ENCODE data around the gene WWOX. TPM values are rescaled to one million over a fixed set of nuclear protein-coding genes. Genes with fewer than 3 reads are reported as not detected.

WWOX gene
- total and polyA plus RNA-seq, 2 experiments from 2014 or later: 17.0 to 39.8 TPM

DNA sequence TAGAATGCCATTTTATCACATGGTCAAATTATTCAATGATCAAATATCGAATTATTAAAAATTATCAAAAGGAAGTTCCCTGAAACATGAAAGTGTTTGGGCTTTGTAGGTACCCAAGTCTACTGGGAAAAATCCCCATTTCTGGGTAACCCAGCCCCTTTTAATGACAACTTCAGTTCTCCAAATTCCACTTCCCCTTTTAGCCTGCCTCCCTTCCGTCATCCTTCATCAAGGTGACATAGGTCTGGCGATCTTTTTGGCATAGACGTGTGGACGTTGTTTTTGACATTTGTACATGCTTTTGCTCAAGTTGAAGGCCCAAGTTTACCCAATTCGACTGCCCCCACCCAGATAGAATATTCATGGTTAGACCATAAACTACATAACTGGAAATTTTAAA, 840.1 kb downstream of the WWOX start:
- Histone ChIP-seq H4K20me1 (ENCODE audit: insufficient read depth, poor library complexity, severe bottlenecking) (no peaks in the 10 kb centered on the region), H3K4me2 (no peak overlapping the region), H3K27me3 (no peaks in the 10 kb centered on the region), H3K9me3 (ENCODE audit: low read depth) (no peaks in the 10 kb centered on the region), H3K36me3 (replicated peaks; ENCODE audit: insufficient read depth, low read depth) (no peaks in the 10 kb centered on the region), H3K4me1 (ENCODE audit: insufficient read depth) (no peaks in the 10 kb centered on the region), H2AFZ (no peak overlapping the region), H3K27ac (no peak overlapping the region), H3K9me2 (replicated peaks; ENCODE audit: insufficient read depth) (no peaks in the 10 kb centered on the region), H3K79me2 (no peaks in the 10 kb centered on the region), H3K4me3 (no peak overlapping the region)
- 85% methylated on average over 6 of the region's 6 CpGs for WGBS (ENCODE audit: low lambda C conversion rate, missing lambda C conversion rate)
- TF ChIP-seq, protein P1, sequence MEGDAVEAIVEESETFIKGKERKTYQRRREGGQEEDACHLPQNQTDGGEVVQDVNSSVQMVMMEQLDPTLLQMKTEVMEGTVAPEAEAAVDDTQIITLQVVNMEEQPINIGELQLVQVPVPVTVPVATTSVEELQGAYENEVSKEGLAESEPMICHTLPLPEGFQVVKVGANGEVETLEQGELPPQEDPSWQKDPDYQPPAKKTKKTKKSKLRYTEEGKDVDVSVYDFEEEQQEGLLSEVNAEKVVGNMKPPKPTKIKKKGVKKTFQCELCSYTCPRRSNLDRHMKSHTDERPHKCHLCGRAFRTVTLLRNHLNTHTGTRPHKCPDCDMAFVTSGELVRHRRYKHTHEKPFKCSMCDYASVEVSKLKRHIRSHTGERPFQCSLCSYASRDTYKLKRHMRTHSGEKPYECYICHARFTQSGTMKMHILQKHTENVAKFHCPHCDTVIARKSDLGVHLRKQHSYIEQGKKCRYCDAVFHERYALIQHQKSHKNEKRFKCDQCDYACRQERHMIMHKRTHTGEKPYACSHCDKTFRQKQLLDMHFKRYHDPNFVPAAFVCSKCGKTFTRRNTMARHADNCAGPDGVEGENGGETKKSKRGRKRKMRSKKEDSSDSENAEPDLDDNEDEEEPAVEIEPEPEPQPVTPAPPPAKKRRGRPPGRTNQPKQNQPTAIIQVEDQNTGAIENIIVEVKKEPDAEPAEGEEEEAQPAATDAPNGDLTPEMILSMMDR (IDR thresholded peaks at IDR 0.05; ENCODE audit: poor library complexity): no peak
- TF ChIP-seq EZH2phosphoT487 (IDR thresholded peaks at IDR 0.05; ENCODE audit: low read depth, severe bottlenecking, unreplicated experiment) (no peak), EZH2 (IDR thresholded peaks at IDR 0.05; ENCODE audit: borderline replicate concordance) (no peak)
- no peak for DNase-seq (ENCODE audit: low spot score)

DNA sequence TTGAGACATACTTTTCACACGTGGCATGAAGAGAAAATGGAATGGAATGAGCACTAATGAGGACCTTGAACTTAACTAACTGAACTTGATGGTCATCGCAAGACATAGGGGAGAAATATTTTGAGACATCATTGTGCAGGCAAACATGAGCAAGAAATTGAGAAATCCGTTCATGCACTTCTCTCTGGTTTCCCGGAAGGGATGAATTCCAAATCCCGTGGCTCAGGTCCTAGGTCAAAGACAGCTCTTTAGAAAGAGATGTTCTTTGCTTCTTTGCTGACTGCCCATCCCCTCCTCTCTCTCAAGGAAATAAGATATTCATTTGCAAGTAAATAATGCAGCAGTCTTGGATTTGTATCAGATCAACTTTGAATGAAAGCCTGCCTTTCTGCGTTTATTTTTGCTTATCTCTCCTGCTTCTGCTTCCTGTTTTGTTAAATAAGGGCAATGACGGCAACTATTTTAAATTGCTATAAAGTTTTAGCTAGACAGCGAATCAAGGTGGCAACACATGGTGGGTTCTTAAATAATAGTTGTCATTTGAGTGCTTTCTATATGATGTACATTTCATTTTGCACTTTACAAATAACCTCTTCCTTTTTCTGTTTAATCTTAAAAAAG, 843.3 kb downstream of the WWOX start:
- Histone ChIP-seq H3K9me3 (ENCODE audit: low read depth) (no peaks in the 10 kb centered on the region), H3K9me2 (replicated peaks; ENCODE audit: insufficient read depth) (no peaks in the 10 kb centered on the region), H3K4me2 (no peak overlapping the region), H3K27me3 (no peaks in the 10 kb centered on the region), H3K79me2 (no peaks in the 10 kb centered on the region), H3K36me3 (replicated peaks; ENCODE audit: insufficient read depth, low read depth) (no peaks in the 10 kb centered on the region), H4K20me1 (ENCODE audit: insufficient read depth, poor library complexity, severe bottlenecking) (no peaks in the 10 kb centered on the region), H2AFZ (no peak overlapping the region), H3K27ac (no peak overlapping the region), H3K4me3 (no peak overlapping the region), H3K4me1 (ENCODE audit: insufficient read depth) (no peaks in the 10 kb centered on the region)
- DNase-seq (ENCODE audit: low spot score): no peak
- 80% methylated on average over 8 of the region's 8 CpGs for WGBS (ENCODE audit: low lambda C conversion rate, missing lambda C conversion rate)
- TF ChIP-seq EZH2 (IDR thresholded peaks at IDR 0.05; ENCODE audit: borderline replicate concordance) (no peak), EZH2phosphoT487 (IDR thresholded peaks at IDR 0.05; ENCODE audit: low read depth, severe bottlenecking, unreplicated experiment) (no peak)
- TF ChIP-seq, protein P1 (IDR thresholded peaks at IDR 0.05; ENCODE audit: poor library complexity): no peak

DNA sequence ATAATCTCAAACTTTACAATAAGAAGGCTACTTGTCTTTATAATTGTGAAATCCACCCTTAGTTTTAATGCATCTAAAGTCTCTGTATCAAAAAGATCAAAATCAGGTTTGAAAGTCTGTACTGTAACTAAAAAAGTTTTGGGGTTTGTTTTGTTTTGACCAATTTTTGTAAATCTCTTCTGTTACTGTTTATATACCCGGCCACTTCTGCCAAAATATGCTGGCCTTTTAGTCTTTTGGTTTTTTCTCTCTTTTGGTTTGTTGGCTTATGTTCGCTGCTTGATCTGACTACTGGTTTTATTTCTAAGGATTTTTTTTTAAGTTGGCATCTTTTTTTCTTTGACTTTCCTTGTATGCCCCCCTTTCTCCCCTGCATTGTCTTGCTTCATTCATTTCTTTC, 845.9 kb downstream of the WWOX start:
- Histone ChIP-seq H3K9me3 (ENCODE audit: low read depth) (no peaks in the 10 kb centered on the region), H3K79me2 (no peaks in the 10 kb centered on the region), H3K27ac (no peak overlapping the region), H3K4me3 (no peak overlapping the region), H3K4me1 (ENCODE audit: insufficient read depth) (no peaks in the 10 kb centered on the region), H2AFZ (no peak overlapping the region), H3K4me2 (no peak overlapping the region), H4K20me1 (ENCODE audit: insufficient read depth, poor library complexity, severe bottlenecking) (no peaks in the 10 kb centered on the region), H3K9me2 (replicated peaks; ENCODE audit: insufficient read depth) (no peaks in the 10 kb centered on the region), H3K27me3 (no peaks in the 10 kb centered on the region), H3K36me3 (replicated peaks; ENCODE audit: insufficient read depth, low read depth) (no peaks in the 10 kb centered on the region)
- DNase-seq (ENCODE audit: low spot score): no peak
- 90% methylated on average over 2 of the region's 2 CpGs for WGBS (ENCODE audit: low lambda C conversion rate, missing lambda C conversion rate)
- TF ChIP-seq, protein P1 (IDR thresholded peaks at IDR 0.05; ENCODE audit: poor library complexity): no peak
- no peak for TF ChIP-seq EZH2 (IDR thresholded peaks at IDR 0.05; ENCODE audit: borderline replicate concordance)
- no peak for TF ChIP-seq EZH2phosphoT487 (IDR thresholded peaks at IDR 0.05; ENCODE audit: low read depth, severe bottlenecking, unreplicated experiment)

All from hepatocyte (in vitro differentiated cells).